Spleen (tissue), 11 donors: Measurements from ENCODE around the gene ROM1. TPM values are rescaled to one million over a fixed set of nuclear protein-coding genes. Genes with fewer than 3 reads are reported as not detected.
A peak's percentile ranks its signal among the peaks of the same experiment; 100 is the strongest.

Experiments
- DNase-seq: peaks from one replicate; pipeline ENCODE4 v3.0.0-alpha.2; 2020
- H3K27ac ChIP-seq, 8 donors: fragments of 200-600 bp; sonication (generic) in 7 of 8; 1 replicate in 4 of 8; 2 replicates in 4 of 8; pipeline versions ENCODE4 v1.5.0 to v1.8.0; 2016 to 2021; ENCODE audit warnings: inconsistent platforms in 4 of 8, mild to moderate bottlenecking in 4 of 8, moderate library complexity in 1 of 8
- H3K27me3 ChIP-seq, 7 donors: fragments of 200-600 bp; sonication (generic) in 6 of 7; replicated peaks in 1 of 7; 1 replicate in 4 of 7; 2 replicates in 3 of 7; pipeline versions ENCODE4 v1.5.0 to v1.8.0; 2016 to 2021; ENCODE audit warnings: inconsistent platforms in 3 of 7, mild to moderate bottlenecking in 1 of 7
- H3K36me3 ChIP-seq, 6 donors: fragments of 200-600 bp; sonication (generic) in 5 of 6; 1 replicate in 4 of 6; 2 replicates in 2 of 6; pipeline versions ENCODE4 v1.5.0 to v1.8.0; 2016 to 2021; ENCODE audit warnings: inconsistent platforms in 2 of 6
- H3K4me1 ChIP-seq, 6 donors: fragments of 200-600 bp; sonication (generic) in 5 of 6; 1 replicate in 3 of 6; 2 replicates in 3 of 6; pipeline versions ENCODE4 v1.5.0 to v1.8.0; 2016 to 2021; ENCODE audit warnings: inconsistent platforms in 3 of 6
- H3K4me3 ChIP-seq, 8 donors: fragments of 200-600 bp; sonication (generic) in 7 of 8; 1 replicate in 4 of 8; 2 replicates in 4 of 8; pipeline versions ENCODE4 v1.5.0 to v1.8.0; 2016 to 2021; ENCODE audit warnings: inconsistent platforms in 4 of 8, mild to moderate bottlenecking in 4 of 8, moderate library complexity in 2 of 8
- H3K9me3 ChIP-seq, 8 donors: fragments of 200-600 bp; sonication (generic) in 7 of 8; 1 replicate in 4 of 8; 2 replicates in 4 of 8; pipeline versions ENCODE4 v1.5.0 to v1.8.0; 2016 to 2021; ENCODE audit warnings: inconsistent platforms in 4 of 8
- POLR2A ChIP-seq, 3 donors: fragments of 450-650 bp; IDR thresholded peaks; one replicate each; pipeline ENCODE4 v1.5.1; 2017; ENCODE audit warnings: antibody characterized with exemption in 3 of 3, mild to moderate bottlenecking in 1 of 3
- POLR2AphosphoS5 ChIP-seq, 3 donors: sonication (generic); formaldehyde crosslinking; IDR thresholded peaks; one replicate each; pipeline ENCODE4 v1.5.1; 2017; ENCODE audit warnings: antibody characterized with exemption in 3 of 3
- WGBS, 5 donors: extraction: QIAGEN DNeasy Blood & Tissue Kit in 3 of 5; methylation state at CpG; one replicate each; pipeline versions ENCODE4 v1.1.5 to v1.1.7; 2013 to 2018; 5-methylcytosine and 5-hydroxymethylcytosine counted together
- intact Hi-C: fragments of 100-400 bp; cut with DNase I; formaldehyde crosslinking; loops from one replicate; pipeline ENCODE4 v1.15.0; 2023; ENCODE audit warnings: low total_unique reads
- polyA plus RNA-seq, 3 donors: library from polyadenylated mRNA; stranded (reverse); fragments of 200-250 nt; gene quantifications; one replicate each; pipeline ENCODE4 v1.2.1, GENCODE V29; 2013
- total RNA-seq, 7 donors: library from RNA; depleted of rRNA in 3 of 7; stranded (reverse); fragments of >200 nt in 3 of 7; fragmentation: NEBNext Ultra II Directional in 4 of 7; extraction: Animal tissue kit (Norgen Biotek cat#: 25700) in 4 of 7; gene quantifications; one replicate each; pipeline versions ENCODE4 v1.1.0 to v1.2.1, GENCODE V29; 2016 to 2021
- TF ChIP-seq, protein P1 (sequence below), 11 experiments: fragments of 200-600 bp in 7 of 11; fragments of 450-650 bp in 4 of 11; sonication (generic) in 4 of 11; IDR thresholded peaks in 8 of 11; conservative IDR thresholded peaks in 3 of 11; 1 replicate in 7 of 11; 2 replicates in 4 of 11; pipeline versions ENCODE4 v1.4.0 to v1.8.0; 2016 to 2021; ENCODE audit warnings: antibody characterized with exemption in 11 of 11, inconsistent platforms in 4 of 11, mild to moderate bottlenecking in 1 of 11
- donor health status: healthy with polysubstance abuse.
- donor health status: DM: no; HTN: no; CAD: no; lungs with moderate emphysema.
- donor health status: DM: no; HTN: no; CAD: no.
- donor health status: Bipolar disorder and iron deficiency.
- donor health status: healthy.
- donor health status: DM: no; HTN: no; CAD: no.
- donor health status: DM: yes; HTN: yes; CAD: no.

Gene ROM1
- total and polyA plus RNA-seq, 10 donors = 4.2 to 15.0 (median 5.9) TPM

DNA sequence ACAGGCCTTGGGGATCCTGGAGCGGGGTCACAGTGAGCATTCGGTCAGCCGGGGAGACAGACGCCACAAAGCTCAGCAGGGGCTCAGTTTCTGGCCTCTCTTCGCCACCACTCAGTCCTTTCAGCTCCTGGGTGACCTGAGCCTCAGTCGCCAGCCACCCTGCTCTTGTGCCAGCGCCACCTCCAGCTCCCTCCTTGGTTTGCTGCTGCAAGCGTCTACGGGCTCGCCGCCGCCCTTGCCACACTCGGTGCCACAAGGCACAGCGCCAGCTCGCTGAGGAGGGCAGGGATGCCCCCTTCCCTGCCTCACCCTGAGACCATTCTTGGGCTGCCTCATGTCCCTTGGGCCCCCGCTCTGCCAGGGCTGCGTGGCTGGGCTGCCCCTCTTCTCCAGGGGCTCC, 37.9 kb upstream of the ROM1 start:
- Histone ChIP-seq H3K9me3 (no peaks in the 10 kb centered on the region), H3K27ac (peak overlapping the region; percentile 11 to 94 (median 89)), H3K27me3 (no peaks in the 10 kb centered on the region), H3K4me3 (peak overlapping the region in 7 of 8 donors; percentile 67 to 90 (median 76)), H3K4me1 (peaks cover 32 to 76% (median 54%) of the 10 kb centered on the region in 6 donors), H3K36me3 (peaks cover 0 to 75% (median 55%) of the 10 kb centered on the region in 6 donors)
- intact Hi-C loops = no loop called here
- TF ChIP-seq POLR2A (IDR thresholded peaks at IDR 0.05) (no peak), POLR2AphosphoS5 (IDR thresholded peaks at IDR 0.05) (peak in 2 of 3 donors; percentile 14 to 23)
- TF ChIP-seq, protein P1, sequence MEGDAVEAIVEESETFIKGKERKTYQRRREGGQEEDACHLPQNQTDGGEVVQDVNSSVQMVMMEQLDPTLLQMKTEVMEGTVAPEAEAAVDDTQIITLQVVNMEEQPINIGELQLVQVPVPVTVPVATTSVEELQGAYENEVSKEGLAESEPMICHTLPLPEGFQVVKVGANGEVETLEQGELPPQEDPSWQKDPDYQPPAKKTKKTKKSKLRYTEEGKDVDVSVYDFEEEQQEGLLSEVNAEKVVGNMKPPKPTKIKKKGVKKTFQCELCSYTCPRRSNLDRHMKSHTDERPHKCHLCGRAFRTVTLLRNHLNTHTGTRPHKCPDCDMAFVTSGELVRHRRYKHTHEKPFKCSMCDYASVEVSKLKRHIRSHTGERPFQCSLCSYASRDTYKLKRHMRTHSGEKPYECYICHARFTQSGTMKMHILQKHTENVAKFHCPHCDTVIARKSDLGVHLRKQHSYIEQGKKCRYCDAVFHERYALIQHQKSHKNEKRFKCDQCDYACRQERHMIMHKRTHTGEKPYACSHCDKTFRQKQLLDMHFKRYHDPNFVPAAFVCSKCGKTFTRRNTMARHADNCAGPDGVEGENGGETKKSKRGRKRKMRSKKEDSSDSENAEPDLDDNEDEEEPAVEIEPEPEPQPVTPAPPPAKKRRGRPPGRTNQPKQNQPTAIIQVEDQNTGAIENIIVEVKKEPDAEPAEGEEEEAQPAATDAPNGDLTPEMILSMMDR (IDR thresholded peaks at IDR 0.05 in 8 of 11, conservative IDR thresholded peaks at IDR 0.05 in 3 of 11) = no peak
- peak; percentile 85 for DNase-seq
- 54 to 77% (median 63%) methylated on average over 17 of the region's 17 CpGs for WGBS, 5 donors

DNA sequence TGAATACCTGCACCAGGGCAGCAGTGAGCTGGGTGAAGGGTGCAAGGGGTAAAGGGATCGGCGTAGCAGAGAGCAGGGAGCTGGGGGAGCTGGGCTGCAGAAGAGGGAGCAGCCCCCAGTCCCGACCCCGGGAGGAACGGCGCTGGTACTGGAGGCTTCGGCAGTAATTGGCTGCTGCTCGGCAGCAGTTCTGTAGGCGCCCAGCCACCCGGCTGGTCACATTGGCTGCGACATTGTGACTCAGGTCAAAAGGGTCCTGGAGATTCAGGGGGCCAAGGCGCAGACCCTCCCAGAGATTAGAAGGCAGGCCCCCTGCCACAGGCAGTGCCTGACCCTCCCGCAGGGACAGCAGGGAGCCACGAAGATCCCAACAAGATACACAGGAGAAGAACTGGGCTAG, 37.2 kb upstream of the ROM1 start:
- Histone ChIP-seq H3K36me3 (peaks cover 0 to 75% (median 53%) of the 10 kb centered on the region in 6 donors), H3K4me1 (peaks cover 29 to 69% (median 48%) of the 10 kb centered on the region in 6 donors), H3K27me3 (no peaks in the 10 kb centered on the region), H3K4me3 (peak overlapping the region in 3 of 8 donors; percentile 76 to 90 (median 78)), H3K27ac (peak overlapping the region; percentile 69 to 94 (median 89)), H3K9me3 (no peaks in the 10 kb centered on the region)
- intact Hi-C loops = no loop called here
- DNase-seq = peak; percentile 76
- TF ChIP-seq POLR2A (IDR thresholded peaks at IDR 0.05) (no peak), POLR2AphosphoS5 (IDR thresholded peaks at IDR 0.05) (no peak)
- TF ChIP-seq, protein P1 (IDR thresholded peaks at IDR 0.05 in 8 of 11, conservative IDR thresholded peaks at IDR 0.05 in 3 of 11) = no peak
- WGBS, 5 donors = 84 to 94% (median 89%) methylated on average over 10 to 14 of the region's 14 CpGs

DNA sequence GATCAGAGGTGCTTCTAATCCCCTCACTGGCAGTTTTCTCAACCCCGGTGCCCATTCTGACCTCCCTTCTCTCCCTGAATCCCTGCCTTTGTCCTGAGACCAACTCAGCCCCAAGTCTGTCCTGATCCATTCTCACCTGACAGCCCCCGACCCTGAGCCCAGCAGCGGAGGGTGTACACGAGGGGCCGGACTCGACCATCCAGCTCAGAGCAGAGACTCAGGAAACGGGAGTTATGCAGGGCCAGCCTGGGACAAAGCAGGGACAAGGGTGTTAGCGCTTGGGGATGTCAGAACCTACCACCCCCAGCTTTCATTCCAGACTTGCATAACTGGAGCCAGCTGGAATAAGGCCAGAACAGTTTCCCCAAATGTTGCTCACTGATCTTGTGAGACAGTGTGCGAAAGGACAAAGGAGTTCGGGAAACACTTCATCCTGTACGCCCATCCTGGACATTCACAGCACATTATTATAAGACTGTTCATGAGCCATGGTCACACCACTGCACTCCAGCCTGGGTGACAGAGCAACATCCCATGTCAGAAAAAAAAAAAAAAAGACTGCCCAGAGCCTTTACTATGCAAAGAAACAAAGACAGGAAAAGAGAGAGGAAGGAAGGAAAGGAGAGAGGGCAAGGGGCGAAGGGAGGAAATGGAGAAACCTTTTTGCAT, 35.9 kb upstream of the ROM1 start:
- DNase-seq = peak; percentile 78
- peaks cover 22 to 56% (median 41%) of the 10 kb centered on the region in 6 donors for H3K4me1 ChIP-seq
- H3K9me3 ChIP-seq = no peaks in the 10 kb centered on the region
- WGBS, 5 donors = 57 to 77% (median 64%) methylated on average over 12 of the region's 12 CpGs
- peaks cover 0 to 75% (median 53%) of the 10 kb centered on the region in 6 donors for H3K36me3 ChIP-seq
- peak overlapping the region; percentile 58 to 91 (median 86) for H3K27ac ChIP-seq
- TF ChIP-seq POLR2AphosphoS5 (IDR thresholded peaks at IDR 0.05) = peak in 2 of 3 donors; percentile 47 to 48
- TF ChIP-seq, protein P1 (IDR thresholded peaks at IDR 0.05 in 8 of 11, conservative IDR thresholded peaks at IDR 0.05 in 3 of 11) = no peak
- peak overlapping the region in 1 of 8 donors; percentile 14 for H3K4me3 ChIP-seq
- intact Hi-C loops = no loop called here
- H3K27me3 ChIP-seq = no peaks in the 10 kb centered on the region

DNA sequence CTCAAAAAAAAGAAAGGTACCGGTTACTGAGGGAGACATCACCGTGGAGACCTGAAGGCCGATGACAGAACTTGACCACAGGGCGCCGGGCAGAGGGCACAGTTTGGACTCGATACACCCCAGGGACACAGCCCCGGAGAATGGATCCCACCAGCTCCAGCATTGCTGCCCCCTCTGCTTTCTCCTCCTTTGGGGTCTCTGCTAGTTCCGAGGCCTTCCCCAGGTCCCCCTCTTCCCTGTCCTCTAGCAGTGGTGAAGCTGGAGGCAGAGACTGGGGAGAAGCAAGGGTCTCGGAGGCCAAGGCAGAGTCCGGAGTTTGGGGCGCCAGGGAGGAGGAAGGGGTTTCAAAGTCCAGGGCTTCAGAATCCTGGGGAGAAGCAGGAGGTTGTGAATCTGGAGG, 34.5 kb upstream of the ROM1 start:
- peak; percentile 71 for DNase-seq
- peaks cover 15 to 44% (median 32%) of the 10 kb centered on the region in 6 donors for H3K4me1 ChIP-seq
- no peaks in the 10 kb centered on the region for H3K9me3 ChIP-seq
- 96 to 98% (median 97%) methylated on average over 11 of the region's 11 CpGs for WGBS, 5 donors
- no peaks in the 10 kb centered on the region for H3K27me3 ChIP-seq
- H3K27ac ChIP-seq = peak overlapping the region in 5 of 8 donors; percentile 69 to 91 (median 87)
- peaks cover 0 to 82% (median 56%) of the 10 kb centered on the region in 6 donors for H3K36me3 ChIP-seq
- TF ChIP-seq POLR2A (IDR thresholded peaks at IDR 0.05) = no peak
- no peak for TF ChIP-seq POLR2AphosphoS5 (IDR thresholded peaks at IDR 0.05)
- TF ChIP-seq, protein P1 (IDR thresholded peaks at IDR 0.05 in 8 of 11, conservative IDR thresholded peaks at IDR 0.05 in 3 of 11) = no peak
- H3K4me3 ChIP-seq = no peak overlapping the region
- intact Hi-C loops = no loop called here
